Measurements from ENCODE around the gene OR6X1. TPM values are rescaled to one million over a fixed set of nuclear protein-coding genes. Genes with fewer than 3 reads are reported as not detected.

The OR6X1 gene
- total and polyA plus RNA-seq, 7 experiments from 2014 or later: not detected

GRCh38 chr11:123797541-123797940, 43.2 kb upstream of the OR6X1 start:
- no peak for DNase-seq
- Histone ChIP-seq H3K4me1 (ENCODE audit: control insufficient read depth in 2 of 2, insufficient read depth in 2 of 2, low read length in 2 of 2) (no peaks in the 10 kb centered on the region), H3K36me3 (ENCODE audit: control insufficient read depth in 2 of 3, insufficient read depth in 3 of 3, low read length in 3 of 3) (no peaks in the 10 kb centered on the region), H3K4me3 (ENCODE audit: low read length) (no peak overlapping the region), H3K9me3 (ENCODE audit: control insufficient read depth in 2 of 3, low read length in 3 of 3) (no peaks in the 10 kb centered on the region), H3K27me3 (ENCODE audit: control insufficient read depth in 2 of 2, insufficient read depth in 2 of 2, low read length in 2 of 2) (no peaks in the 10 kb centered on the region), H3K27ac (ENCODE audit: low read depth, low read length) (no peak overlapping the region)
- H3K27ac Mint-ChIP-seq: no peak overlapping the region
- no peak overlapping the region for H3K4me3 Mint-ChIP-seq
- H3K9me3 Mint-ChIP-seq: no peaks in the 10 kb centered on the region
- ATAC-seq: no peak
- peaks cover 0 to 3% (median 0%) of the 10 kb centered on the region in 7 donors for H3K4me1 Mint-ChIP-seq
- H3K36me3 Mint-ChIP-seq: no peaks in the 10 kb centered on the region
- intact Hi-C loops (cut with micrococcal nuclease): no loop called here
- CTCF ChIA-PET: no interaction called here
- POLR2A ChIA-PET: no interaction called here
- peaks cover 4 to 16% (median 9%) of the 10 kb centered on the region in 5 donors for H3K27me3 Mint-ChIP-seq

DNA sequence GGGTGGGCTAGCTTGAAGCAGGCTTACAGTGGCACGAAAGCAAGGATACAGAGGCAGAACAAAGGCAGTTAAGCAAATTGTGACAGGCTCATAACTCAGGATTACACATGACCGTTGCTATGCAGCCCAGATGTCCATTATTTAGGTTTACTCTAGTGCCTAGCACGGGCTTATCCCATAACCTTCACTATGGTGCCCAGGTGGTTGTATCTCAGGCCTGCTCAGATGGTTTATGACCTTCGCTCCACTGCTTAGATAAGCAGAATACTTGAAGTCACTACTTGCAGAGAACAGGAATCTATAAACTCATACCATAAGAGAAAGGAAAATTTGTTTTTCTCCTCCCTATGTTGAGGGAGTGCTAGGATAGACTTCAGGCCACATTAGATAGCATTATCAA, 42.8 kb upstream of the OR6X1 start:
- no peak for ATAC-seq

GRCh38 chr11:123796226-123796625, 41.9 kb upstream of the OR6X1 start:
- no peak overlapping the region for H3K27ac ChIP-seq (ENCODE audit: low read depth, low read length)
- Mint-ChIP-seq H3K27me3 (peaks cover 4 to 16% (median 9%) of the 10 kb centered on the region in 5 donors), H3K27ac (no peak overlapping the region), H3K4me3 (no peak overlapping the region), H3K9me3 (peaks cover 0 to 3% (median 0%) of the 10 kb centered on the region in 11 donors), H3K4me1 (peaks cover 0 to 3% (median 0%) of the 10 kb centered on the region in 7 donors), H3K36me3 (no peaks in the 10 kb centered on the region)
- H3K9me3 ChIP-seq (ENCODE audit: control insufficient read depth in 2 of 3, low read length in 3 of 3): no peaks in the 10 kb centered on the region
- CTCF ChIA-PET: no interaction called here
- DNase-seq (no peak), ATAC-seq (no peak)
- intact Hi-C loops (cut with micrococcal nuclease): no loop called here
- H3K27me3 ChIP-seq (ENCODE audit: control insufficient read depth in 2 of 2, insufficient read depth in 2 of 2, low read length in 2 of 2): no peaks in the 10 kb centered on the region
- POLR2A ChIA-PET: no interaction called here
- no peaks in the 10 kb centered on the region for H3K4me1 ChIP-seq (ENCODE audit: control insufficient read depth in 2 of 2, insufficient read depth in 2 of 2, low read length in 2 of 2)
- H3K36me3 ChIP-seq (ENCODE audit: control insufficient read depth in 2 of 3, insufficient read depth in 3 of 3, low read length in 3 of 3): no peaks in the 10 kb centered on the region
- no peak overlapping the region for H3K4me3 ChIP-seq (ENCODE audit: low read length)

More for the DNA sequence above, 42.8 kb upstream of the OR6X1 start:
- Histone ChIP-seq H3K4me3 (ENCODE audit: low read length) (no peak overlapping the region), H3K9me3 (ENCODE audit: control insufficient read depth in 2 of 3, low read length in 3 of 3) (no peaks in the 10 kb centered on the region), H3K27ac (ENCODE audit: low read depth, low read length) (no peak overlapping the region), H3K27me3 (ENCODE audit: control insufficient read depth in 2 of 2, insufficient read depth in 2 of 2, low read length in 2 of 2) (no peaks in the 10 kb centered on the region), H3K4me1 (ENCODE audit: control insufficient read depth in 2 of 2, insufficient read depth in 2 of 2, low read length in 2 of 2) (no peaks in the 10 kb centered on the region), H3K36me3 (ENCODE audit: control insufficient read depth in 2 of 3, insufficient read depth in 3 of 3, low read length in 3 of 3) (no peaks in the 10 kb centered on the region)
- H3K4me3 Mint-ChIP-seq: no peak overlapping the region
- H3K36me3 Mint-ChIP-seq: no peaks in the 10 kb centered on the region
- ChIA-PET POLR2A (no interaction called here), CTCF (no interaction called here)
- peaks cover 4 to 16% (median 9%) of the 10 kb centered on the region in 5 donors for H3K27me3 Mint-ChIP-seq
- peaks cover 0 to 3% (median 0%) of the 10 kb centered on the region in 7 donors for H3K4me1 Mint-ChIP-seq
- peaks cover 0 to 3% (median 0%) of the 10 kb centered on the region in 11 donors for H3K9me3 Mint-ChIP-seq
- no peak for DNase-seq
- H3K27ac Mint-ChIP-seq: no peak overlapping the region
- intact Hi-C loops (cut with micrococcal nuclease): no loop called here

- Histone ChIP-seq H3K9me3 (ENCODE audit: control insufficient read depth in 2 of 3, low read length in 3 of 3) (no peaks in the 10 kb centered on the region), H3K27me3 (ENCODE audit: control insufficient read depth in 2 of 2, insufficient read depth in 2 of 2, low read length in 2 of 2) (peaks cover 0 to 3% of the 10 kb centered on the region in 2 donors), H3K4me1 (ENCODE audit: control insufficient read depth in 2 of 2, insufficient read depth in 2 of 2, low read length in 2 of 2) (no peaks in the 10 kb centered on the region), H3K4me3 (ENCODE audit: low read length) (no peak overlapping the region), H3K27ac (ENCODE audit: low read depth, low read length) (no peak overlapping the region), H3K36me3 (ENCODE audit: control insufficient read depth in 2 of 3, insufficient read depth in 3 of 3, low read length in 3 of 3) (no peaks in the 10 kb centered on the region)
- CTCF ChIA-PET: no interaction called here
- DNase-seq: no peak
- intact Hi-C loops (cut with micrococcal nuclease): no loop called here
- H3K27ac Mint-ChIP-seq: no peak overlapping the region
- peaks cover 0 to 16% (median 3%) of the 10 kb centered on the region in 11 donors for H3K9me3 Mint-ChIP-seq
- POLR2A ChIA-PET: no interaction called here
- H3K27me3 Mint-ChIP-seq: peaks cover 6 to 36% (median 24%) of the 10 kb centered on the region in 5 donors
- no peak overlapping the region for H3K4me3 Mint-ChIP-seq
- H3K4me1 Mint-ChIP-seq: no peaks in the 10 kb centered on the region
- no peak for ATAC-seq
- no peaks in the 10 kb centered on the region for H3K36me3 Mint-ChIP-seq
Observed at GRCh38 chr11:123783536-123783935, 29.2 kb upstream of the OR6X1 start.

DNA sequence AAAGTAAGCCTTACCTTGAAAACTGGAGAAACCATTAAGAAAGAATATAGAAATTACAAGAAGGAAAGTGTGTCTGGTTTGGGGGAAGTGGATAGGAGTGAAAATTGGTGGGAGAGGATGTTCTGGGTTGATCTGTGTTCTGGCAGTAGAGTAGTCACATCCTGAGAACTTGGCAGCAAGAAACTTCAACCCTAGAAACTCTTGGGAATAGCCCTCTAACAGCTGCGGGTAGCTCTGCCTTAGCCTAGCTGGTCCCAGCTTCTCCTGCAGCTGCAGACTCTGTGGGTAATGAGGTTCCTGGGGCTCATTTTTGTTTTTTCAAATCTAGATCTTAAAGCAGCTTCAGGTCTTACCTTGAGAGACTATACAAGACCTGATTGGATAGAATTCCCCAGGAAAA, 24.2 kb upstream of the OR6X1 start:
- H3K4me1 ChIP-seq (ENCODE audit: control insufficient read depth in 2 of 2, insufficient read depth in 2 of 2, low read length in 2 of 2): no peaks in the 10 kb centered on the region
- H3K9me3 ChIP-seq (ENCODE audit: control insufficient read depth in 2 of 3, low read length in 3 of 3): no peaks in the 10 kb centered on the region
- H3K4me3 Mint-ChIP-seq: no peak overlapping the region
- intact Hi-C loops (cut with micrococcal nuclease): no loop called here
- no peaks in the 10 kb centered on the region for H3K36me3 Mint-ChIP-seq
- H3K4me1 Mint-ChIP-seq: no peaks in the 10 kb centered on the region
- no peak overlapping the region for H3K4me3 ChIP-seq (ENCODE audit: low read length)
- no peaks in the 10 kb centered on the region for H3K36me3 ChIP-seq (ENCODE audit: control insufficient read depth in 2 of 3, insufficient read depth in 3 of 3, low read length in 3 of 3)
- ChIA-PET CTCF (no interaction called here), POLR2A (no interaction called here)
- no peak overlapping the region for H3K27ac Mint-ChIP-seq
- peaks cover 7 to 30% (median 26%) of the 10 kb centered on the region in 5 donors for H3K27me3 Mint-ChIP-seq
- no peaks in the 10 kb centered on the region for H3K9me3 Mint-ChIP-seq
- DNase-seq: no peak
- H3K27me3 ChIP-seq (ENCODE audit: control insufficient read depth in 2 of 2, insufficient read depth in 2 of 2, low read length in 2 of 2): peaks cover 0 to 3% of the 10 kb centered on the region in 2 donors
- no peak for ATAC-seq
- H3K27ac ChIP-seq (ENCODE audit: low read depth, low read length): no peak overlapping the region

GRCh38 chr11:123775715-123776549, 21.6 kb upstream of the OR6X1 start:
- POLR2A ChIA-PET: no interaction called here
- ATAC-seq: no peak

DNA sequence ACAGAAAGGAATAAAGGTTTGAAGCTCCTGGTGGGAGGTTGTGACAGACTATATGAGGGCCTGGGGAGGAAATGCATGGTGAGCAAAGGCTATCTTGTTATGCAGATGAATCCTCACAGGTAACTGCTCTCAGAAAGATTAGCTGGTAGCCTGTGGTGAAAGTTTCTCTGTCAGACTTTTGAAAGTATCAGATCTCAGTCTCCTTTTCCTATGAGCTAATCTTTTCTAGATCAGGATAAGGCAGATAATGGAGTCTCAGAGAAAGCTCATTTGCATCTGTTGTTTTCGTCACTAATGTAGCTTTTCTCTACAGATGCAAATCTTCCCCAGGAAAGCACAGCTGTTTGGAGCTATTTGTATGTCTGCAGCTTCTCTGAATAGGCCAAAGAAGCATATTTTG, 21.0 kb upstream of the OR6X1 start:
- ChIA-PET CTCF (no interaction called here), POLR2A (no interaction called here)
- intact Hi-C loops (cut with micrococcal nuclease): no loop called here

More at GRCh38 chr11:123775715-123776549, 21.6 kb upstream of the OR6X1 start:
- no peak overlapping the region for H3K4me3 Mint-ChIP-seq
- Histone ChIP-seq H3K36me3 (ENCODE audit: control insufficient read depth in 2 of 3, insufficient read depth in 3 of 3, low read length in 3 of 3) (no peaks in the 10 kb centered on the region), H3K27me3 (ENCODE audit: control insufficient read depth in 2 of 2, insufficient read depth in 2 of 2, low read length in 2 of 2) (no peaks in the 10 kb centered on the region), H3K4me1 (ENCODE audit: control insufficient read depth in 2 of 2, insufficient read depth in 2 of 2, low read length in 2 of 2) (no peaks in the 10 kb centered on the region), H3K27ac (ENCODE audit: low read depth, low read length) (no peak overlapping the region), H3K9me3 (ENCODE audit: control insufficient read depth in 2 of 3, low read length in 3 of 3) (no peaks in the 10 kb centered on the region), H3K4me3 (ENCODE audit: low read length) (no peak overlapping the region)
- no peak overlapping the region for H3K27ac Mint-ChIP-seq
- CTCF ChIA-PET: no interaction called here
- DNase-seq: no peak
- intact Hi-C loops (cut with micrococcal nuclease): no loop called here
- H3K4me1 Mint-ChIP-seq: no peaks in the 10 kb centered on the region
- no peaks in the 10 kb centered on the region for H3K36me3 Mint-ChIP-seq
- H3K27me3 Mint-ChIP-seq: peaks cover 7 to 16% (median 13%) of the 10 kb centered on the region in 5 donors
- H3K9me3 Mint-ChIP-seq: peaks cover 0 to 4% (median 0%) of the 10 kb centered on the region in 11 donors

More for the DNA sequence above, 21.0 kb upstream of the OR6X1 start:
- peaks cover 0 to 4% (median 0%) of the 10 kb centered on the region in 11 donors for H3K9me3 Mint-ChIP-seq
- ATAC-seq: no peak
- Histone ChIP-seq H3K27me3 (ENCODE audit: control insufficient read depth in 2 of 2, insufficient read depth in 2 of 2, low read length in 2 of 2) (no peaks in the 10 kb centered on the region), H3K4me3 (ENCODE audit: low read length) (no peak overlapping the region), H3K36me3 (ENCODE audit: control insufficient read depth in 2 of 3, insufficient read depth in 3 of 3, low read length in 3 of 3) (no peaks in the 10 kb centered on the region), H3K4me1 (ENCODE audit: control insufficient read depth in 2 of 2, insufficient read depth in 2 of 2, low read length in 2 of 2) (no peaks in the 10 kb centered on the region), H3K9me3 (ENCODE audit: control insufficient read depth in 2 of 3, low read length in 3 of 3) (no peaks in the 10 kb centered on the region), H3K27ac (ENCODE audit: low read depth, low read length) (no peak overlapping the region)
- H3K36me3 Mint-ChIP-seq: no peaks in the 10 kb centered on the region
- no peaks in the 10 kb centered on the region for H3K4me1 Mint-ChIP-seq
- no peak overlapping the region for H3K4me3 Mint-ChIP-seq
- H3K27ac Mint-ChIP-seq: no peak overlapping the region
- peaks cover 7 to 14% (median 13%) of the 10 kb centered on the region in 5 donors for H3K27me3 Mint-ChIP-seq
- no peak for DNase-seq

All from naive thymus-derived CD4-positive, alpha-beta T cell (primary cell).